HuH-7 (cell line): Measurements from ENCODE around the gene SRSF10.
A peak's percentile ranks its signal among the peaks of the same experiment; 100 is the strongest.
"Not testable (repeated sequence)": the region's sequence is repeated elsewhere in the genome, so short reads cannot be mapped to it uniquely, and the experiment has no call there.

Source experiments
- DNase-seq: peaks from one replicate; pipeline ENCODE4 v3.0.0; 2011; ENCODE audit warnings: low spot score

The SRSF10 gene

GRCh38 chr1:23958810-23959460 lies 21.2 kb downstream of the SRSF10 start:
- peak; percentile 77 for DNase-seq

- not testable (repeated sequence) for DNase-seq
These were observed 21.9 kb downstream of the SRSF10 start for GRCh38 chr1:23958040-23958809.

- no peak for DNase-seq
These were observed 23.0 kb downstream of the SRSF10 start for GRCh38 chr1:23957096-23957495.

GRCh38 chr1:23953020-23953419 lies 27.1 kb downstream of the SRSF10 start:
- DNase-seq, result no peak

GRCh38 chr1:23947366-23947765 lies 32.8 kb downstream of the SRSF10 start:
- no peak for DNase-seq

- DNase-seq, result no peak
These were observed 43.5 kb downstream of the SRSF10 start for GRCh38 chr1:23936481-23937176.

GRCh38 chr1:23931491-23931880 lies 48.6 kb downstream of the SRSF10 start:
- DNase-seq, result no peak

- DNase-seq, result no peak
These were observed 49.2 kb downstream of the SRSF10 start for GRCh38 chr1:23930861-23931490.

- no peak for DNase-seq
These were observed 49.9 kb downstream of the SRSF10 start for GRCh38 chr1:23930270-23930669.

- DNase-seq, result no peak
These were observed 51.3 kb downstream of the SRSF10 start for GRCh38 chr1:23928789-23929188.

GRCh38 chr1:23927097-23927496 lies 53.0 kb downstream of the SRSF10 start:
- no peak for DNase-seq

GRCh38 chr1:23925279-23925678 lies 54.8 kb downstream of the SRSF10 start:
- DNase-seq, result no peak

- no peak for DNase-seq
These were observed 55.5 kb downstream of the SRSF10 start for GRCh38 chr1:23924601-23925000.

GRCh38 chr1:23923592-23924499 lies 56.3 kb downstream of the SRSF10 start:
- DNase-seq, result no peak

- no peak for DNase-seq
These were observed 57.7 kb downstream of the SRSF10 start for GRCh38 chr1:23922321-23922943.

GRCh38 chr1:23916209-23917131 lies 63.7 kb downstream of the SRSF10 start:
- peak; percentile 89 for DNase-seq

- no peak for DNase-seq
These were observed 64.7 kb downstream of the SRSF10 start for GRCh38 chr1:23915466-23915865.

- DNase-seq, result no peak
These were observed 65.2 kb downstream of the SRSF10 start for GRCh38 chr1:23914921-23915320.
